Skeletal muscle cell (primary cell): ENCODE measurements around the gene NMT1.
"Not testable (repeated sequence)": the region's sequence is repeated elsewhere in the genome, so short reads cannot be mapped to it uniquely, and the experiment has no call there.

Experiments used
- DNase-seq: peaks from one replicate; pipeline ENCODE4 v3.0.0-alpha.2; 2010; ENCODE audit warnings: low read depth
- H3K4me3 ChIP-seq: 2 replicates; pipeline ENCODE4 v1.5.1; 2011; ENCODE audit warnings: low read depth, mild to moderate bottlenecking, control low read depth, low read length, moderate library complexity

NMT1 gene

DNA sequence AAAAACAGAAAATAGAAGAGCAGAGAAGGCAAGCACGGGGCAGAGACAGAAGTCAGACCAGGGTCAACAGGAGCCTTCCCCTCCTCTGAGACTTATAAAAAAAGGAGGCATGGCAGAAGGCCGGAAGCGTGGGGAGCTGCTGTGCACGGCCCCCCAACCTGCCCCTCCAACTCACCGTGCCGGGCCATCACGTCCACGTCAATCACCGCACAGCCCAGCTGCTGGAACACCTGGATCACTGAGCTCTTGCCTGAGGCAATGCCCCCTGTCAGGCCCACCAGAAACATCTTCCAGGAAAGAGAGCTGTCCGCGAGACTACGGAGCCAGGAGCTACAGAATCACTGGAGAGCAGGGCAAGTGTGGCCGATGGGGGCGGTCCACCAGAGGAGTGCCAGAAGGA, 26.5 kb upstream of the NMT1 start:
- DNase-seq: no peak
- H3K4me3 ChIP-seq: no peak overlapping the region

GRCh38 chr17:45035848-45036247, 25.3 kb upstream of the NMT1 start:
- DNase-seq: no peak
- H3K4me3 ChIP-seq: no peak overlapping the region

GRCh38 chr17:45036691-45037090, 24.4 kb upstream of the NMT1 start:
- no peak for DNase-seq

DNA sequence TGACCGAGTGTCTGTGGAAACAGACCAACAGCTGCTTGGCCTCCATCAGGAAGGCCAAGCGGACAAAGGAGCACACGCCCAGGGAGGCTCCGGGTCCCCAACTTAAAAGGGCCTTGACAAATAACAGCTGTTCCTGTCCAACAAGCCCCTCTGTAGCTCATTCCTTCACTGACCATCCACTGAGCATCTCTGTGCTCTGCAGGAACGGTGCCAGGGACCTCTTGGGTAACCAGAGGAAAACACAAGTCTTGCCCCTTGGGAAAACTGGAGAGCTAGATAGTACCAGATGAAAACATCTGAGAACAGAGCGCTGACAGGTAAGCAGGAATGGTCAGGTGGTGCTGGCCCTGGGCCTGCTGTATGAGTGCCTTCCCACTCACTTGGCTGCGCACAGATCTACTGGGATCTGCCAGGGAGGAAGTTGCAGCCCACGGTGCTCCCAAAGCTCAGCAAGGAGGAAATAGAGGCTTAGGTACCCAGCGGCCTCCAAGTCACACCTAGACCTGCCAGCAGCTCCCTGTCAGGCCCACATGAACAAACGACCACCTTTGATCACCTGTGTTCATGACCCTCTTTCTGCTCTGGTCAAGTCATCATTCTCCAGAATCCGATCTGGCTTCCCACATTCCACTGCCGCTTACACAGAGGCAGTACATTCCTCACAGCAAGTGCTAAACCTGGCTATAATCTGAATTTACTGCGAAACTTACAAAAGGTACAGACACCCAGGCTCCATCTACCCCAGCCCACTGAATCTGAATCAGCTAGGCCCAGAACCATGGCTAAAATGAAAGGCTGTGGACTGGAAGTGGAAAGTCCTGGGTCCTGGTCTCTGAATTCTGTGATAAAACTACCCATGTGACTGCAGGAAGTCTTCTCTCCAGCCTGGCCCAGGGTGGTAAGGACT, 22.1 kb upstream of the NMT1 start:
- no peak for DNase-seq
- H3K4me3 ChIP-seq: no peak overlapping the region

More at GRCh38 chr17:45036691-45037090, 24.4 kb upstream of the NMT1 start:
- no peak overlapping the region for H3K4me3 ChIP-seq

DNA sequence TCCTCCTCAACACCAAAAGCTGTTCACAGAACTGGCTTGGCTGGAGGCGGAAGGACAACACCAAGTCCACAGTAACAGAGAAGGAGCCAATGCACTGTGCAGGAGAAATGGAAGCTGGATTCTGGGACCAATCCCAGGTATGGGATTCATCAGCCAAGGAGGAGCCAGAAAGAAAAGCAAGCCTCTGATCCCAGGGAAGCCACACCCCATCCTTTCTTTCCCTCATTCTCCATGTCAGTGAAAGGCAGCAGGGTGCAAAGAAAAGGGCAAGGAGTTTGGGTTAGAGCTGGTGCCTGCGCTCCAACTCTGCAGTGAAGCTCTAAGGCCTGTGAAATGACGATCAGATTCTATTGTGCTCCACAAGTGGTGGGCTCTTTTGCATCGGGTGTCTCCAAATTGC, 20.7 kb upstream of the NMT1 start:
- H3K4me3 ChIP-seq: no peak overlapping the region
- no peak for DNase-seq

GRCh38 chr17:45042346-45043120, 18.6 kb upstream of the NMT1 start:
- H3K4me3 ChIP-seq: no peak overlapping the region

DNA sequence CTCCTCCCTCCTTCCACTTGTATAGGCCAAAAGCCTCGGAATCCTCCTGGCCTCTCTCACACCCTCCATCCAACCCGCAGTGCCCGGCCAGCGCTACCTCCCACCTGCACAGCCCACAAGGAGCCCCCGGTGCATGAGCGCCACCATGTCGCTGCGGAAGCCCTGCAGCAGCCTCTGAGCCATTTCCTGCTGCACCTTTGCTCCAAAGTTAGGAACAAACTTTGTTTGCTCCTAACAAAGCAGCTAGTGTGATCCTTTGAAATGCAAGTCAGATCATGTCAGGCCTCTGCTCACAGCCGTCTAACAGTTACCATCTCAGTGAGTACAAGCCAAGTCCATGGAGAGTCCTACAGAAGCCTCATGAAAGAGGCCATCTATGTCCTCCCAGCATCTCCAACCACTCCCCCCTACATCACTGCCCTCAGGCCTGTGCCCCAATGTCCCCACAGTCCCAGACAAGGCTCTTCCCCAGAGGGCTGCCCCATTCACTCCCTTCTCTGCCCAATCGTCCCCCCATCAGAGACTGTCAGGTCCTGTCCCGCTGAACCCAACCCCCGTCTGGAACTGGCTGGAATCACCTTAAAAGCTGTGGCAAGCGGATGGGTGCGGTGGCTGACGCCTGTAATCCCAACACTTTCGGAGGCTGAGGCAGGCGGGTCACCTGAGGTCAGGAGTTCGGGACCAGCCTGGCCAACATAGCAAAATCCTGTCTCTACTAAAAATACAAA, 17.1 kb upstream of the NMT1 start:
- H3K4me3 ChIP-seq: no peak overlapping the region
- no peak for DNase-seq

More at GRCh38 chr17:45042346-45043120, 18.6 kb upstream of the NMT1 start:
- no peak for DNase-seq

- no peak overlapping the region for H3K4me3 ChIP-seq
- DNase-seq: no peak
Observed at GRCh38 chr17:45046537-45047125, 14.5 kb upstream of the NMT1 start.

DNA sequence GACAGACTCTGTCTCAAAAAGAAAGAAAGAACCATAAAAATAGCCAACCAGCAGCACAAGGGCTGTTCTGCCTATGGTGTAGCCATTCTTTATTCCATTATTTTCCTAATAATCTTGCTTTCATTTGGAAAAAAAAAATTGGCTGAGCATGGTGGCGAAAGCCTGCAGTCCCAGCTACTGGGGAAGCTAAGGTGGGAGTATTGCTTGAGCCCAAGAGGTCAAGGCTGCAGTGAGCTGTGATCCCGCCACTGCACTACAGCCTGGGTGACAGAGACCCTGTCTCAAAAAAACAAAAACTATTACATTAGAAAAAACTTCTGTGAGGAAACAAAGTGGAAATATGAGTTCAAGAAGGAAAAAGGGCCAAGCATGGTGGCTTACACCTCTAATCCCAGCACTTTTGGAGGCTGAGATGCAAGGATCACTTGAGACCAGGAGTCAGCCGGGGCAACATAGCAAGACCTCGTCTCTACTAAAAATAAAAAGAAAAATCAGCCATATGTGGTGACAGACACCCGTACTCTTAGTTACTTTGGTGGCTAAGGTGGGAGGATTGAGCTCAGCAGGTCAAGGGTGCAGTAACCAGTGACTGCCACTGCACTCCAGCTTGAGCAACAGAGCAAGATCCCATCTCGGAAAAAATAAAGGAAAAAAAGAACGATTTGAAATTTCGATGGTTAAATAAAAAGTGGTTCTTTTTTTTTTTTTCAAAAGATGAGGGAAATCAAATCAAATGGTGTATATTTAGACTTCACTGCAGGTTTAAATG, 12.1 kb upstream of the NMT1 start:
- no peak overlapping the region for H3K4me3 ChIP-seq
- no peak for DNase-seq

- DNase-seq: no peak
- H3K4me3 ChIP-seq: peak overlapping the region; percentile 81
Observed at GRCh38 chr17:45050481-45051059, 10.5 kb upstream of the NMT1 start.

DNA sequence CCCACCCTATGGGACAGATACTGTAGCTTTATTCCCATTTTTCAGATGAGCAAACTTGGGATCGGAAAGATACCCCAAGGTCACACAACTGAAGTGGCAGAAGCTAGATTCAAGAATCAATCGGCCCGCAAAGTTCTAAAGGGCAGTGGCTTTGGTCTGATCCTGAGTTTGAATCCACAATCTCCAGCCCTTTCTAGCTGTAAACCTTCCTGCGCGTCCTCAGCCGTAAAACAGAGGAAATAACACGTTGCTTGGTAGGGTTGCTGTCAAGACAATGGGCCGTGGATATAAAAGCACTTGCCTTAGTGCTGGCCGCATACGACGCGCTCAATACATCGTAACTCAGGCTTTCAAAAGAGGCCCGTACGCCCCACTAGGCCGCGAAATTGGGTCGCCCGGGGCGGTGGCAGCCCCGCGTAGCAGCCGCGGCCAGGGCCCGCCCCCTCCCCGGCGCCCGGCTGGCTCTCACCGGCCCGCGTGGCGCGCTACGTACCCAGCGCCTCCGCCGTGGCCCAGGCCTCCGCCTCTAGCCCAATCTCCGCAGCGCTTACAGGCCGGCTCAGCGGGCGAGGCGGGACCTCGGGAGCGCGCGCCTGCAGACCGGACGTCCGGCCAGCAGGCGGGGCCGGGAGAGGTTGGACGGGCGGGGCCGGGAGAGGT, 9.9 kb upstream of the NMT1 start, which contains the start of gene DCAKD:
TSS of gene DCAKD (minus strand) at position 573 of the 660 bp plus-strand sequence. CDS start 16,747 bp downstream, outside the sequence.
- H3K4me3 ChIP-seq: peak within 1 kb of the TSS; percentile 81
- peak; percentile 88 for DNase-seq

- H3K4me3 ChIP-seq: peak overlapping the region; percentile 57
- DNase-seq: not testable (repeated sequence)
Observed at GRCh38 chr17:45051720-45052051, 9.4 kb upstream of the NMT1 start.

DNA sequence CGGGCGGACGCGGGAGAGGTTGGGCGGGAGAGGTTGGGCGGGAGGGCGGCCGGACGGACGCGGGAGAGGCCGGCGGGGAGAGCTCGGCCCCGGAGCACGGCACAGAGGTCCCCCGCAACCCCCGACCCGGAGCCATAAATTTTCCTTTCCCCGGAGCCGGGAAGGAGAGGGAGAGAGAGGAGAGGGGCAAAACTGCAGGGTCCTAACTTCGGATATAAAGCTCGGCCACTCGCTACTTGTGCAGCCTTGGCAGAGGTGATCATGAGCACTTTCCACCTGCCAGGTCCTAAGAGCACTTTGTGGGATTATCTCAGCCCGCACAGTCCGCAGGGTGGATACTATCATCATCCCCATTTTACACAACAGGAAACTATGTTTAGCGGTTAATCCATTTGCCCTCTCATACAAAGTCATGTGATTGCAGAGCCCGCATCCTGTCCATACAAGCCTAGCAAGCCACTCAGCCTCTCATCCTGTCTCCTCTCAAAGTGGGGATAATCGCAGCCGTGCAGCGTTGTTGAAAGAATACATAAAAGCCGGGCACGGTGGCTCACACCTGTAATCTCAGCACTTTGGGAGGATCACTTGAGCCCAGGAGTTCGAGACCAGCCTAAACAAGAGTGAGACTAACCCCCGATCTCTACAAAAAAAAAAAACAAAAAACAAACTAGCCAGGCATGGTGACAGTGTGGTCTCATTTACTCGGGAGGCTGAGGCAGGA, 8.9 kb upstream of the NMT1 start:
- peak overlapping the region; percentile 57 for H3K4me3 ChIP-seq
- no peak for DNase-seq

- no peak for DNase-seq
- peak overlapping the region; percentile 77 for H3K4me3 ChIP-seq
Observed at GRCh38 chr17:45060382-45060796, 728 bp upstream of the NMT1 start.

GRCh38 chr17:45061606-45062205, 589 bp downstream of the NMT1 start:
- no peak for DNase-seq
- peak overlapping the region; percentile 77 for H3K4me3 ChIP-seq

- DNase-seq: no peak
Observed at GRCh38 chr17:45063198-45063597, 2.1 kb downstream of the NMT1 start.

DNA sequence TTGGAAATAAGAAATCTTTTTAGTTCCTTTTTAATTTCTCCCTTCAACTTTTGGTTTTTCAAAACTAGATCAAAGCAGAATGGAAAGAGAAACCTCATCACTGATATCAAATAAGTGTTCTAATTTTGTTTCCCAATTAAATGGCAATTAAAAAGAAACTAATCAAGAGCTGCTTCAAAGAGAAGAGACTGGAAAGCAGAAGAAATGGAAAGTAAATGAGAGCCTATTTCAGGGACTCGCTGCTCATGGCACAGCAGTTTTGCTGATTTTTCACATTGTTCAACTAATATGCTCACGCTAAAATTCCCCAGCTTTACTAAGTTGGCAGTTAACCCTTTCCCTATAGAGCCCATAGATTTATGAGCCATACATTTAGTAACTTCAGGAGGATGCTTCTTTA, 6.5 kb downstream of the NMT1 start:
- H3K4me3 ChIP-seq: no peak overlapping the region
- DNase-seq: no peak

More at GRCh38 chr17:45063198-45063597, 2.1 kb downstream of the NMT1 start:
- H3K4me3 ChIP-seq: no peak overlapping the region
